ENCODE data around the gene NPTXR. TPM values are rescaled to one million over a fixed set of nuclear protein-coding genes. Genes with fewer than 3 reads are reported as not detected.

NPTXR gene
- total and polyA plus RNA-seq, 2 donors (not counting 3 experiments of a cell fraction or from before 2014, with no cell fraction given): 0.37 to 0.73 TPM

DNA sequence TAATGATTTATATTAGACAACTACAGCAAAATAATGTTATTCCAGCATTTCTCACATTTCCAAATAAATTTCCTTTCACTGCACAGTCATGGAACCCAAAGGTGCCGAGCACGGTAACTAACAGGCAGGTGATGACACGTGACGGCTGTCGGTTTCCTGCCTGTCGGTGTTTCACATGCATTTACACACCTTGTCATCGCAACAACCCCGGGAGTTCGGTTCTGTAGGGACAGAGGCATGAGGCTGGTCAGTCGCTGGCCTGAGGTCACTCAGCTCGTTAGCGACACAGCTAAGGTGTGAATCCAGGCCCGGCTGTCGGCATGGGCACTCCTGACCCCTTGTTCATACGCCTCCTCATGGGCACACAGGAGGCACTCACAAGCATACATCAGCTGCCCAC lies 59.8 kb downstream of the NPTXR start:
- intact Hi-C loops (cut with micrococcal nuclease) (no loop called here), dilution Hi-C loops (cut with MboI; ENCODE audit: extremely low pct_ligation_motif_present, low sequenced_read_pairs) (no loop called here)
- FAIRE-seq: no peak
- Histone ChIP-seq H3K36me3 (ENCODE audit: control insufficient read depth in 2 of 2, extremely low read depth in 1 of 2, insufficient read depth in 2 of 2, low read length in 2 of 2) (no peaks in the 10 kb centered on the region), H3K4me3 (replicated peaks in 1 of 3; ENCODE audit: insufficient read depth in 1 of 3, low read depth in 1 of 3, low read length in 3 of 3) (no peak overlapping the region), H3K27ac (ENCODE audit: insufficient read depth, low read depth, low read length) (no peak overlapping the region), H3K4me2 (ENCODE audit: insufficient read depth, low read length) (no peak overlapping the region), H3K79me2 (ENCODE audit: control insufficient read depth, insufficient read depth, low read length) (no peaks in the 10 kb centered on the region), H3K27me3 (ENCODE audit: control insufficient read depth in 2 of 2, insufficient read depth in 2 of 2, low read length in 2 of 2) (no peaks in the 10 kb centered on the region), H3K4me1 (ENCODE audit: control insufficient read depth, extremely low read depth, insufficient read depth, low read length) (peaks cover 14% of the 10 kb centered on the region), H3K9me3 (replicated peaks; ENCODE audit: control insufficient read depth, insufficient read depth, low read length) (no peaks in the 10 kb centered on the region), H4K20me1 (replicated peaks; ENCODE audit: control insufficient read depth, extremely low read depth, insufficient read depth, low read length) (no peaks in the 10 kb centered on the region), H3K9ac (replicated peaks; ENCODE audit: extremely low read depth, insufficient read depth, low read length) (no peak overlapping the region), H2AFZ (ENCODE audit: low read depth, low read length) (no peak overlapping the region), H3K9me1 (replicated peaks; ENCODE audit: control insufficient read depth, extremely low read depth, insufficient read depth, low read length) (no peaks in the 10 kb centered on the region)
- no TSS peak for BruUV-seq (replicated peaks)
- POLR2A ChIA-PET: no interaction called here
- CTCF ChIA-PET: interaction anchor here (6.2 kb wide), 1 partner anchor 16 kb away, joined by 82 read pairs; no protein-coding TSS in a partner anchor
- DNase-seq (ENCODE audit: low read depth, low spot score): no peak
- TF ChIP-seq, protein P1, sequence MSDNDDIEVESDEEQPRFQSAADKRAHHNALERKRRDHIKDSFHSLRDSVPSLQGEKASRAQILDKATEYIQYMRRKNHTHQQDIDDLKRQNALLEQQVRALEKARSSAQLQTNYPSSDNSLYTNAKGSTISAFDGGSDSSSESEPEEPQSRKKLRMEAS (IDR thresholded peaks at IDR 0.05; ENCODE audit: insufficient read depth, insufficient read length): no peak
- no peak for TF ChIP-seq MYC (IDR thresholded peaks at IDR 0.05; ENCODE audit: low read depth, low read length)

DNA sequence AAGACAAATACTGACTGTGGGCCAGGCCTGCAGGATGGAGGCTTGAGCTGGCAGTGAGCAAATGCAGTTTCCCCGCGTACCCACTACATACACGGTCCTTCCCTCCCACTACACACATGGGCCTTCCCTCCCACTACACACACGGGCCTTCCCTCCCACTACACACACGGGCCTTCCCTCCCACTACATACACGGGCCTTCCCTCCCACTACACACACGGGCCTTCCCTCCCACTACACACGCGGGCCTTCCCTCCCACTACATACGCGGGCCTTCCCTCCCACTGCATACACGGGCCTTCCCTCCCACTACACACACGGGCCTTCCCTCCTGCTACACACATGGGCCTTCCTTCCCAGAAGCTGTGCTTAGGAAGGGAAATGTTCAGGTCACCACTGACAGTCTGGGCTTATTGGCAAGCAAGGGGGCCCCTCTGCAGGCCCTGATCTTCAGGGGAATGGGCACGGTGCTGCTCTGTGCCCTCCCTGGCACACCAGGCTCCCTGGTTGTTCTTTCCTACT lies 60.7 kb downstream of the NPTXR start:
- ChIA-PET POLR2A (no interaction called here), CTCF (interaction anchor here (0.9 to 6.2 kb wide), 2 partner anchors 15 to 19 kb away, joined by 3 to 82 read pairs; no protein-coding TSS in a partner anchor)
- no peak overlapping the region for H3K4me3 ChIP-seq (replicated peaks in 1 of 3; ENCODE audit: insufficient read depth in 1 of 3, low read depth in 1 of 3, low read length in 3 of 3)
- H4K20me1 ChIP-seq (replicated peaks; ENCODE audit: control insufficient read depth, extremely low read depth, insufficient read depth, low read length): no peaks in the 10 kb centered on the region
- H3K27ac ChIP-seq (ENCODE audit: insufficient read depth, low read depth, low read length): no peak overlapping the region
- intact Hi-C loops (cut with micrococcal nuclease) (no loop called here), dilution Hi-C loops (cut with MboI; ENCODE audit: extremely low pct_ligation_motif_present, low sequenced_read_pairs) (no loop called here)
- TF ChIP-seq GATA2 (IDR thresholded peaks at IDR 0.05; ENCODE audit: insufficient read depth, insufficient read length, low read depth, low read length) (no peak), FOS (IDR thresholded peaks at IDR 0.05; ENCODE audit: borderline replicate concordance, insufficient read depth, low read length) (no peak)
- TF ChIP-seq, protein P1 (IDR thresholded peaks at IDR 0.05; ENCODE audit: insufficient read depth, insufficient read length): no peak
- no peaks in the 10 kb centered on the region for H3K9me1 ChIP-seq (replicated peaks; ENCODE audit: control insufficient read depth, extremely low read depth, insufficient read depth, low read length)
- no peak overlapping the region for H3K9ac ChIP-seq (replicated peaks; ENCODE audit: extremely low read depth, insufficient read depth, low read length)
- no TSS peak for BruUV-seq (replicated peaks)
- no peaks in the 10 kb centered on the region for H3K36me3 ChIP-seq (ENCODE audit: control insufficient read depth in 2 of 2, extremely low read depth in 1 of 2, insufficient read depth in 2 of 2, low read length in 2 of 2)
- no peak for DNase-seq (ENCODE audit: low read depth, low spot score)
- no peak overlapping the region for H2AFZ ChIP-seq (ENCODE audit: low read depth, low read length)
- peaks cover 5% of the 10 kb centered on the region for H3K4me1 ChIP-seq (ENCODE audit: control insufficient read depth, extremely low read depth, insufficient read depth, low read length)
- FAIRE-seq: no peak
- H3K4me2 ChIP-seq (ENCODE audit: insufficient read depth, low read length): no peak overlapping the region
- no peaks in the 10 kb centered on the region for H3K79me2 ChIP-seq (ENCODE audit: control insufficient read depth, insufficient read depth, low read length)
- H3K27me3 ChIP-seq (ENCODE audit: control insufficient read depth in 2 of 2, insufficient read depth in 2 of 2, low read length in 2 of 2): no peaks in the 10 kb centered on the region
- H3K9me3 ChIP-seq (replicated peaks; ENCODE audit: control insufficient read depth, insufficient read depth, low read length): no peaks in the 10 kb centered on the region
